GM12875 (cell line): ENCODE data around the gene ACAD8.
"Not testable (repeated sequence)": the region's sequence is repeated elsewhere in the genome, so short reads cannot be mapped to it uniquely, and the experiment has no call there.

Experiments
- H3K4me3 ChIP-seq: one replicate; pipeline ENCODE4 v1.5.1; 2011; ENCODE audit warnings: low read depth, low read length, control low read depth
- TF ChIP-seq, protein P1 (sequence below): IDR thresholded peaks from 2 replicates; pipeline ENCODE4 v1.5.1; 2011; ENCODE audit warnings: low read depth, mild to moderate bottlenecking, control low read depth, inconsistent platforms, low read length, moderate library complexity, borderline replicate concordance; ENCODE audit not compliant: insufficient read depth

Gene ACAD8

DNA sequence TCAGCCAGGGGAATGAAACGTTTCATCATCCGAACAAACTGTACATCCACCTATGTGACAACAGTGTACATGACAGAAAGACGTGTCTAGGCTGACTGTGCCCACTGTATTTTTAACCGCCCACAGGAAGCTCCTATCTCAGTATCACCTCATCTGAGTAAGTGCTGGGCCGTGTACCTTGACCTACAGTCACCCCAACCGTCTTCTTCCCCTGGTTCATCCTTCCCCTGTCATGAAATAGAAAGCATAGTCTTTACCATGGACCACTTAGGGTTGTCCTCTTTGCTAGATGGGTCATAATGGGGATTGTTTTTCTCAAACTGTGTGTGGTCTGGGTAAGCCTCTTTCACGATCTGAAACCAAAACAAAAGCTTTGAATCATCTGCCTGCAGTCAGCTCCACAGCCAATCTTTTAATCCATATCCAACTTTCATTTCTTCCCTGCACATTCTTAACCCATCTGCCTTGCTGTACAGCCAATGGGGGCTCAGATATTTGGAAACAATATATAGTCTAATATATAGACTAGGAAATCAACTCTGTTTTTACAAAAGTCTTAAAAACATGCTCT, 4.4 kb upstream of the ACAD8 start:
- H3K4me3 ChIP-seq, result no peak overlapping the region
- TF ChIP-seq, protein P1, sequence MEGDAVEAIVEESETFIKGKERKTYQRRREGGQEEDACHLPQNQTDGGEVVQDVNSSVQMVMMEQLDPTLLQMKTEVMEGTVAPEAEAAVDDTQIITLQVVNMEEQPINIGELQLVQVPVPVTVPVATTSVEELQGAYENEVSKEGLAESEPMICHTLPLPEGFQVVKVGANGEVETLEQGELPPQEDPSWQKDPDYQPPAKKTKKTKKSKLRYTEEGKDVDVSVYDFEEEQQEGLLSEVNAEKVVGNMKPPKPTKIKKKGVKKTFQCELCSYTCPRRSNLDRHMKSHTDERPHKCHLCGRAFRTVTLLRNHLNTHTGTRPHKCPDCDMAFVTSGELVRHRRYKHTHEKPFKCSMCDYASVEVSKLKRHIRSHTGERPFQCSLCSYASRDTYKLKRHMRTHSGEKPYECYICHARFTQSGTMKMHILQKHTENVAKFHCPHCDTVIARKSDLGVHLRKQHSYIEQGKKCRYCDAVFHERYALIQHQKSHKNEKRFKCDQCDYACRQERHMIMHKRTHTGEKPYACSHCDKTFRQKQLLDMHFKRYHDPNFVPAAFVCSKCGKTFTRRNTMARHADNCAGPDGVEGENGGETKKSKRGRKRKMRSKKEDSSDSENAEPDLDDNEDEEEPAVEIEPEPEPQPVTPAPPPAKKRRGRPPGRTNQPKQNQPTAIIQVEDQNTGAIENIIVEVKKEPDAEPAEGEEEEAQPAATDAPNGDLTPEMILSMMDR, result no peak

DNA sequence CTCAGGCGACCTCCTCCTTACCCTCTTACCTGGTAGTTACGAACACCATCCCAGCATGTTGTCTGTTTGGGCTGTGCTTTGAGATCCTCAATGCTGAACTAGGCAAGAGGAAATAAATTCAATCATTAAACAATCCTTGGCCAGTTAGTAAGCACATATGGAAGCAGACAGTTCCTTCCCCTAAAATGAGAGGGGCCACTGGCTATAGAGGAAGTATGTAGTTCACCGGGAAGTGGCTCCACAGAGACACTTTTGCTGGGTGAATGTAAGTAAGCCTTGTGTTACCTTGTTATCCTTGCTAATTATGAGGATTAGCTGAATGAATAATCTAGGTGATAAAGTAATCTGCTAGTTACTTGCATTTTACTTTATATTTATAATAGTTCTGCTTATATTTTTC, 3.1 kb upstream of the ACAD8 start:
- H3K4me3 ChIP-seq, result no peak overlapping the region
- TF ChIP-seq, protein P1, result no peak

DNA sequence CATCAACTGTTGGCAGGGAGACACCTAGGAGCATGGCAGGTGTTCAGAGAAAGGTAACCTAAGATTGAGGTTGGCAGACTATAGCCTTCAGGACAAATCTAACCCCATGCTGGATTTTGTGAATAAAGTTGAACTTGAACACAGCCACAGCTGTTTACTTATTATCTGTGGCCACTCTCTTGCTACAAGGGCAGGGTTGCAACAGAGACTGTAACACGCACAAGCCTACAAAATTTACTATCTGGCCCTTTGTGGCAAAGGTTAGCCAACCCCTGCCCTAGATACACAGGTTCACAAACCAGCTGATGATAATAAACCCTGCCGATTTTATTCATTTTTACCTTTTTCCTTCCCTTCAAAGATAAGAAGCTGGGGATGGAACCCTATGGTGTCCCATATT, 2.7 kb upstream of the ACAD8 start:
- TF ChIP-seq, protein P1, result no peak
- H3K4me3 ChIP-seq, result no peak overlapping the region

DNA sequence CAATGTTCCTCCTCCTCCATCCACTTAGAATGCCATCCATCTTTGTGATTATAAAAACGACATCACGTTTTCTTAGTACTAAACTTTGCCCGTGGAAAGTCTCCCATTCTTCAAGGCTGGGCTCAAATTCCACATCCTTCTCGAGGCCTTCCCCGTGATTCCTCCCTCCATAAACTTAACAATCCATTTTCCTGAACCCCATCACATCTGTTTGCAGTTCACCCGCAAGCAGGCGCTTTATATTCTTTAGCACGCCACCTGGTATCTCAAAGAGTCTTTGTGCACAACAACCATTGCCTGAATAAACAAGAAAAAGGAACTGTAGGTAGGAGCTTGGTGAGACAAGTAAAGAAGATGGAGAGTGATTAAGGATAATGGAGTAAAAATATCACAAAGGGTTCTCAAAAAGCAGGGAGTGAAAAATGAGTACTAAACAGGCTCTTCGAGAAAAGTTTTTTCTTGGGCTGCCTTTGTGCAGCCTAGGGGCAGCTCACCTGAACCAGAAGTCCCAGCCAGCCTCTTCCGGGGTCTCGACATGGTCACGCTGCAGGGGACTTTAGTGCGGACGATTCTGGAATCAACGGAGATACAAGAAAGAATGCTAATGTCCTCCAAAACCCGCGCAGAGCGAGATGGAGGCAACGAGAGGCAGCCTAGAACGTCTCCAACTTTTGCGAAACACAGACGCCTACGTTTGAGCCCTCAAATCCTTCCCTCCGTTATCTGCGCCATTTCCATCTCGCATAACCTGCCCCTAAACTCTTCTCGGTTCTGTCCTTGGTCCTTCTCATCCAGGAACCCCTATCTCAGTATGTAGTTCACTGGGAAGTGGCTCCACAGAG, 801 bp upstream of the ACAD8 start:
- TF ChIP-seq, protein P1, result no peak
- H3K4me3 ChIP-seq, result peak overlapping the region; percentile 98

DNA sequence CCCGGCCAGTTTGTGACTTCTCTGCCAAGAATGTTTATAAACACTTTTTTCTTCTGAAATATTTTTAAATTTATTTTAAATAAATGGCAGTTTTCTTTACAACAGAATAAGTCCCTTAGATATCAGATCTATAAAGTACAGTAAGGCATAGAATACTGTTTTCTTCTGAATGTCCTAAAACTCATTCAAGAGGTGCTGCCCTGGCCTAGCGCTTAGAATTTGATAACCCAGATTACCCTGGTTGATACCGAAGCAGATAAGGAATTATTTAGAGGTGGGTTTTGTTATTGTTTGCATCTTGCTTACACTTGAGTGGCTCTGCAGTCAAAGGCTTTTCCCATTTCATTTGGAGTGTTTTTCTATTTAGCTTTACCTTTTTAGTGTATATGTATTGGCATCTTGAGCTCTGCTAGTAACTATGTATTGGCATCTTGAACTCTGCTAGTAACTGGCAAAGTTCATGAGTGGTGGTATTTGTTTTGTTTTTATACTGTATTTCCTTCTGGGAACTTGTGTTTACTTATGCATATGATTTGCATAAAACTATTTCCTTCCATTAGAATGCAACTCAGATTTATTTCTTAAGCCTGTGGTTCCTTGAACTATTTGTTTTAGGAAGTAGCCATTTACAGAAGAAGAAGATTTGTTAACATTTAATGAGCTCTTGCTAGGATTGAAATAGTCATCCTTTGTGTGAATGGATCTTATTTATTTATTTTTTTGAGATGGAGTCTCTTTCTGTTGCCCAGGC, 1.2 kb downstream of the ACAD8 start:
- TF ChIP-seq, protein P1, result no peak
- no peak overlapping the region for H3K4me3 ChIP-seq

DNA sequence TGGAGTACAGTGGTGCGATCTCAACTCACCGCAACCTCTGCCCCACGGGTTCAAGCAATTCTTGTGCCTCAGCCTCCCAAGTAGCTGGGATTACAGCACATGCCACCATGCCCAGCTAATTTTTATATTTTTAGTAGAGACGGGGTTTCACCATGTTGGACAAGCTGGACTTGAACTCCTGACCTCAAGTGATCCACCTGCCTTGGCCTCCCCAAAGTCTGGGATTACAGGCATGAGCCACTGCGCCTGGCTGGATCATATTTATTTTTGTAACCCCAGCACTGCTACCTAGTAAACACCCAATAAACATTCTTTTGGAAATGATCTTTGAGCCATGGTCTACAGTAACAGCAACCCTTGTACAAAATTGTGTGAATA, 1.8 kb downstream of the ACAD8 start:
- not testable (repeated sequence) for H3K4me3 ChIP-seq

DNA sequence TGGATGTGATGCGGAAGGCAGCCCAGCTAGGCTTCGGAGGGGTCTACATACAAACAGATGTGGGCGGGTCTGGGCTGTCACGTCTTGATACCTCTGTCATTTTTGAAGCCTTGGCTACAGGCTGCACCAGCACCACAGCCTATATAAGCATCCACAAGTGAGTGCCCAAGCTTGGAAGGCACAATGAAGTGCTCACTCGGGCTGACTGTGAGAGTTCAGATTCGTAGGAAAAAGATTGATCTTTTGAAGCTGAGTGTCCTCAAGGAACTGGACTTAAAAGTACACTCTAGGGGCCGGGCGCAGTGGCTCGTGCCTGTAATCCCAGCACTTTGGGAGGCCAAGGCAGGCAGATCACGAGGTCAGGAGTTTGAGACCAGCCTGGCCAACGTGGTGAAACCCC, 3.7 kb downstream of the ACAD8 start:
- TF ChIP-seq, protein P1, result no peak
- no peak overlapping the region for H3K4me3 ChIP-seq
